ENCODE measurements around the gene ZNF431.
"Not testable (repeated sequence)": the region's sequence is repeated elsewhere in the genome, so short reads cannot be mapped to it uniquely, and the experiment has no call there.

Gene ZNF431

GRCh38 chr19:21197590-21198295 lies 55.9 kb downstream of the ZNF431 start:
- Mint-ChIP-seq H3K27me3 (no peaks in the 10 kb centered on the region), H3K4me3 (no peak overlapping the region), H3K27ac (no peak overlapping the region), H3K9me3 (ENCODE audit: low read depth) (no peaks in the 10 kb centered on the region), H3K4me1 (ENCODE audit: low read depth) (no peaks in the 10 kb centered on the region), H3K36me3 (peaks cover 3% of the 10 kb centered on the region)

DNA sequence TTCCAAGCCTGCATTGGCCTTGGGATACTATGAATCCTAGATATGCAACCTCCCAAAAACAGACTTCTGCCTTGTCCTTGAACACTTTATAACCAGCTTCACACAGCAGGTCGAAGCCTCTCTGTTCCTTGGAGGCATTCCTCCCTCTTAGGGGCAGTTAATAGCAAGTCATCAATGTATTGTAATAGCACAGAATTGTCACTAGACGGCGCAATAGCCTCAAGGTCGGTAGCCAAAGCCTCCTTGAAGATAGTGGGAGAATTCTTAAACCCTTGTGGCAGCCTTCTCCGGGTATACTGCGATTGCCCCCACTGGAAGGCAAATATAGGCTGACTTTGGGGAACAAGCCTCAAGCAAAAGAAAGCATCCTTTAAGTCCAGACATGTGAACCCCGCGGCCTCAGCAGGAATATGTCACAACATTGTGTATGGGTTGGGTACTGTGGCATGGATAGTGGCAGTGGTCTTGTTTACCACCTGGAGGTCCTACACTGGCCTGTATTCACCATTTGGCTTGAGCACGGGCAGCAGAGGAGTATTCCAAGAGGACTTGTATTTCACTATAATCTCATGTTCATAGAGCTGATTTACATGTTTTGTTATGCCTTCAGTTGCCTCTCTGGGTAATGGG lies 61.1 kb downstream of the ZNF431 start:
- Mint-ChIP-seq H3K4me3 (no peak overlapping the region), H3K27ac (no peak overlapping the region), H3K4me1 (ENCODE audit: low read depth) (no peaks in the 10 kb centered on the region), H3K36me3 (no peaks in the 10 kb centered on the region), H3K9me3 (ENCODE audit: low read depth) (no peaks in the 10 kb centered on the region), H3K27me3 (peaks cover 9% of the 10 kb centered on the region)

DNA sequence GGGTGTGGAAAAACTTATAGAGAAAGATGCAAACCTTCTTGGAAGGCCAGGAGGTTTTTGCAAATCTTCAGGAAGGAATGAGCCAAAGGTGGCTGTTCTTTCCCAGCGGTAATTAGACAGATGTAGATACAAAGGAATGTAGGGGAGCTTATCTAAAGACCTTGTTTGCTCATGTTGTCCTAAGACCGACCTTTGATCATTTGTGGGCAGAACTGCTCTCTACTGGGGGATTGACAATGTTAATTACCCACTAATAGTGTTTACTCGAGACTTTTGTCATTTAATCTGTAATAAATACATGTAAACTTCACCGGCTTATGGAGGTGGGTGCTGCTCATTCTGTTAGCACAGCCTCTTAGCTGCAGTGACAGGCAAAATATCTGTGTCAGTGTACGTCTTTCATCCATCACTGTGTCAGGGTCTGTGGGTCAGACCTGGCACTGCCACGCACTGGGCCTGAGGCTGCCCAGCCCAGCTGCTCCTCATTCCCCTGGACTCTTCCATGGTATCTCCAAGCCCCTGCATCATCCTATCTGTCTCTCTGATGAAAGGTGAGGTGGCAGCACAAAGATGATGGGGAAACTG lies 68.3 kb downstream of the ZNF431 start:
- Mint-ChIP-seq H3K27ac (no peak overlapping the region), H3K4me1 (ENCODE audit: low read depth) (no peaks in the 10 kb centered on the region)

DNA sequence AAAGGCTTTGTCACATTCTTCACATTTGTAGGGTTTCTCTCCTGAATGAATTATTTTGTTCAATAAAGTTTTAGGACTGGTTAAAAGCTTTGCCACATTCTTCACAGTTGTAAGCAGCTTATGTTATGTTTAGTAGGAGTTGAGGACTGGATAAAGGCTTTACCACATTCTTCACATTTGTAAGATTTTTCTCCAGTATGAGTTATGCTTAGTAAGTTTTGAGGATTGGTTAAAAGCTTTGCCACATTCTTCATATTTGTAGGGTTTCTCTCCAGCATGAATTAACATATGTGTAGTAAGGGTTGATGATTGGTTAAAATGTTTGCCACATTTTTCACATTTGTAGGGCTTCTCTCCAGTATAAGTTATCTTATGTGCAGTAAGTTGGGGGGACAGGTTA lies 79.9 kb downstream of the ZNF431 start:
- peaks cover 5% of the 10 kb centered on the region for H3K27me3 Mint-ChIP-seq
- no peak overlapping the region for H3K4me3 Mint-ChIP-seq
- H3K36me3 Mint-ChIP-seq: no peaks in the 10 kb centered on the region
- no peak overlapping the region for H3K27ac Mint-ChIP-seq
- H3K9me3 Mint-ChIP-seq (ENCODE audit: low read depth): no peaks in the 10 kb centered on the region
- H3K4me1 Mint-ChIP-seq (ENCODE audit: low read depth): no peaks in the 10 kb centered on the region

More for the DNA sequence above, 68.3 kb downstream of the ZNF431 start:
- H3K36me3 Mint-ChIP-seq: no peaks in the 10 kb centered on the region
- H3K27me3 Mint-ChIP-seq: peaks cover 16% of the 10 kb centered on the region
- no peak overlapping the region for H3K4me3 Mint-ChIP-seq
- H3K9me3 Mint-ChIP-seq (ENCODE audit: low read depth): no peaks in the 10 kb centered on the region

DNA sequence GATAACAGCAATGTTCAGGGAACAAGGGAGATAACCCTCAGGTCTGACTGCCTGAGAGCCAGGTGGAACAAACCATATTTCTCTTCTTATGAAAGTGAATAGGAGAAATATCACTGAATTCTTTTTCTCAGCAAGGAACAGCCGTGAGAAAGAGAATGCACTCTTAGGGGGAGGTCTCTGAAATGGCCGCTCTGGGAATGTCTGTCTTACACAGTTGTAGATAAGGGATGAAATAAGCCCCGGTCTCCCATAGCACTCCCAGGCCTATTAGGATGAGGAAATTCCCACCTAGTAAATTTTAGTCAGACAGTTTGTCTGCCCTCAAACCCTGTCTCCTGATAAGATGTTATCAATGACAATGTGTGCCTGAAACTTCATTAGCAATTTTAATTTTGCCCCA lies 88.1 kb downstream of the ZNF431 start:
- not testable (repeated sequence) for H3K27me3 Mint-ChIP-seq; H3K36me3 Mint-ChIP-seq; H3K27ac Mint-ChIP-seq; H3K4me3 Mint-ChIP-seq; H3K4me1 Mint-ChIP-seq (ENCODE audit: low read depth)
- H3K9me3 Mint-ChIP-seq (ENCODE audit: low read depth): peaks cover 17% of the 10 kb centered on the region

GRCh38 chr19:21233691-21234090 lies 91.9 kb downstream of the ZNF431 start:
- Mint-ChIP-seq H3K4me3 (no peak overlapping the region), H3K4me1 (ENCODE audit: low read depth) (no peaks in the 10 kb centered on the region), H3K27me3 (no peaks in the 10 kb centered on the region), H3K27ac (no peak overlapping the region), H3K36me3 (peaks cover 8% of the 10 kb centered on the region), H3K9me3 (ENCODE audit: low read depth) (peaks cover 14% of the 10 kb centered on the region)

GRCh38 chr19:21236751-21237150 lies 94.9 kb downstream of the ZNF431 start:
- not testable (repeated sequence) for H3K9me3 Mint-ChIP-seq (ENCODE audit: low read depth); H3K27ac Mint-ChIP-seq; H3K27me3 Mint-ChIP-seq; H3K4me1 Mint-ChIP-seq (ENCODE audit: low read depth); H3K4me3 Mint-ChIP-seq; H3K36me3 Mint-ChIP-seq

- Mint-ChIP-seq H3K27ac (no peak overlapping the region), H3K9me3 (ENCODE audit: low read depth) (no peaks in the 10 kb centered on the region), H3K36me3 (no peaks in the 10 kb centered on the region), H3K4me3 (no peak overlapping the region), H3K4me1 (ENCODE audit: low read depth) (no peaks in the 10 kb centered on the region), H3K27me3 (no peaks in the 10 kb centered on the region)
Observed at GRCh38 chr19:21238670-21239069, 96.8 kb downstream of the ZNF431 start.

Measured in activated naive CD8-positive, alpha-beta T cell (primary cell).